HepG2 (cell line): ENCODE results near the gene AANAT. TPM values are rescaled to one million over a fixed set of nuclear protein-coding genes. Genes with fewer than 3 reads are reported as not detected.

Experiments used
- CENPT ChIP-seq: sonication (generic); formaldehyde crosslinking; IDR thresholded peaks from 2 replicates; pipeline ENCODE4 v1.8.0; 2022; ENCODE audit warnings: low read depth, mild to moderate bottlenecking, moderate library complexity, missing genetic modification reagents
- CHD4 ChIP-seq: fragments of 200-600 bp; sonication (generic); IDR thresholded peaks from 2 replicates; pipeline ENCODE4 v1.7.0; 2017; ENCODE audit warnings: mild to moderate bottlenecking, low read length, borderline replicate concordance
- EED ChIP-seq: sonication (generic); formaldehyde crosslinking; IDR thresholded peaks from 2 replicates; pipeline ENCODE4 v1.5.0; 2020; ENCODE audit warnings: mild to moderate bottlenecking, missing genetic modification reagents
- HOXA5 ChIP-seq: sonication (generic); formaldehyde crosslinking; IDR thresholded peaks from 2 replicates; pipeline ENCODE4 v1.4.0; 2020; ENCODE audit warnings: missing genetic modification reagents
- MAFG ChIP-seq: sonication (generic); formaldehyde crosslinking; IDR thresholded peaks from 2 replicates; pipeline ENCODE4 v1.5.1; 2020; ENCODE audit warnings: mild to moderate bottlenecking, missing genetic modification reagents
- NFE2 ChIP-seq: sonication (generic); formaldehyde crosslinking; IDR thresholded peaks from 2 replicates; pipeline ENCODE4 v1.4.0; 2020; ENCODE audit warnings: missing genetic modification reagents
- NFKBIZ ChIP-seq: IDR thresholded peaks from 2 replicates; pipeline ENCODE4 v1.6.1; 2018; ENCODE audit warnings: missing genetic modification reagents, missing compliant biosample characterization
- POLR2AphosphoS5 ChIP-seq: IDR thresholded peaks from 2 replicates; pipeline ENCODE4 v1.6.1; 2012; ENCODE audit warnings: low read depth, low read length
- REPIN1 ChIP-seq: sonication (generic); formaldehyde crosslinking; IDR thresholded peaks from 2 replicates; pipeline ENCODE4 v1.8.0; 2022; ENCODE audit warnings: missing genetic modification reagents, low read depth, mild to moderate bottlenecking, borderline replicate concordance
- ZMYM4 ChIP-seq: sonication (generic); formaldehyde crosslinking; IDR thresholded peaks from 2 replicates; pipeline ENCODE4 v1.8.1; 2023; ENCODE audit warnings: mild to moderate bottlenecking, missing genetic modification reagents
- ZNF510 ChIP-seq: sonication (generic); formaldehyde crosslinking; IDR thresholded peaks from 2 replicates; pipeline ENCODE4 v1.4.0; 2020; ENCODE audit warnings: low read depth, mild to moderate bottlenecking, missing genetic modification reagents
- ZNF674 ChIP-seq: sonication (generic); formaldehyde crosslinking; IDR thresholded peaks from 2 replicates; pipeline ENCODE4 v1.5.0; 2020; ENCODE audit warnings: low read depth, mild to moderate bottlenecking, missing genetic modification reagents
- ZNF709 ChIP-seq: sonication (generic); formaldehyde crosslinking; IDR thresholded peaks from 2 replicates; pipeline ENCODE4 v1.5.0; 2020; ENCODE audit warnings: mild to moderate bottlenecking, missing genetic modification reagents
- polyA plus RNA-seq, 8 experiments: library from polyadenylated mRNA; depleted of rRNA in 3 of 8; stranded (reverse) in 7 of 8; unstranded in 1 of 8; fragments of >200 nt; fragmentation: Illumina TruSeq in 4 of 8; extraction: Trizol in 4 of 8; gene quantifications; 2 replicates each; pipeline versions ENCODE4 v1.2.1 to v1.2.3, GENCODE V29; 2011 to 2016; ENCODE audit warnings: low read depth in 4 of 8, missing spikeins in 1 of 8, mixed read lengths in 1 of 8; ENCODE audit not compliant: insufficient read depth in 1 of 8
- total RNA-seq, 5 experiments: library from RNA; depleted of rRNA; stranded (reverse); fragments of >200 nt; fragmentation: Illumina TruSeq; extraction: Trizol; gene quantifications; 2 replicates each; pipeline ENCODE4 v1.2.3, GENCODE V29; 2016; ENCODE audit warnings: low read depth in 1 of 5
- TF ChIP-seq, protein P1 (sequence below): sonication (generic); formaldehyde crosslinking; conservative IDR thresholded peaks from 2 replicates; pipeline ENCODE4 v1.5.0; 2020; ENCODE audit warnings: missing genetic modification reagents
- TF ChIP-seq, protein P2 (sequence below): IDR thresholded peaks from 2 replicates; pipeline ENCODE4 v1.6.1; 2016
- TF ChIP-seq, protein P3 (sequence below): sonication (generic); formaldehyde crosslinking; conservative IDR thresholded peaks from 2 replicates; pipeline ENCODE4 v1.4.0; 2020; ENCODE audit warnings: missing genetic modification reagents
- TF ChIP-seq, protein P4 (sequence below): sonication (generic); formaldehyde crosslinking; IDR thresholded peaks from 2 replicates; pipeline ENCODE4 v1.5.0; 2020; ENCODE audit warnings: mild to moderate bottlenecking, missing genetic modification reagents
- TF ChIP-seq, protein P5 (sequence below): sonication (generic); formaldehyde crosslinking; IDR thresholded peaks from 2 replicates; pipeline ENCODE4 v1.5.1; 2020; ENCODE audit warnings: mild to moderate bottlenecking, missing genetic modification reagents, moderate library complexity

The AANAT gene
- total and polyA plus RNA-seq, 2 of the 13 experiments (the other 11 are each of a cell fraction or from before 2014, with no cell fraction given), result 0.07 TPM; not detected in 1

DNA sequence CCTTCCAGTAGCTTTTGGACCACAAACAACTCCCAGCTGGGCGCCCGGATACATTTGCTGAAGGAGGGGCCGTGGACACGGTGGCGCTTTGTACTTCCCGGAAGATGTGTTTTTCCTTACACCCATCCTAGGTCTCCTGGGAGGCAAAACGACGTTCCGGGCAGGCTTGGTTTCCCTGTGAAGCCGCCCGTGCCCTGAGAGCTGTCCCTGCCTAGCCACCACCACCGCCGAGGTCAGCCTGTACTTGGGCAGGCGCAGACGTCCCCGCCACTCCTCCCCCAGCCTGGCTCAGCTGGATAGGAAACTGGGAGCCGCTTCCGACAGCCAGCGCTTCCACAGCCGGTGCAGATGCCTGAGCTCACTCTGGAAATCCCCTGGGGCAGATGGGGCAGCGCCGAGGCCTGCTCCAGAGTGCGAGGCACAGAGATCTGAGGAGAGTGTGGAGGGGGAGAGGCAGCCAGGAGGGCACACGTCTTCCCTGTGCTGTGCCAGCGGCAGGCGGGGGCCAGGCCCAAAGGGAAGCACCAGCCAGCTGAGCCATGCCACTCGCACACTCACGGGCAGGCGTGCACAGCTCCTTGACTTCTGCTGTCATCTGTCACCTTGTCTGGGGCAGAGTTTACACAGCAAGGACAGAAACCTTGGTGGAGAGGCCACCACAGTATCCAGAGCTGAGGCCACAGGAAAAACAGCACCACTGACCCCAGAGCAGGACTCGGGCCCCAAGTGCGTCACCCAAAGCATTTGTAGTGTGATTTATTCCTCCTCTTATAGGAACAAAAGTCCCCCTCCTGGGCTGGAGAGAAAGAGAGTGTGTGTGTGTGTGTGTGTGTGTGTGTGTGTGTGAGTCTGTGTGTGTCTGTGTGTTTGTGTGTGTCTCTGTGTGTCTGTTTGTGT lies 30.8 kb downstream of the AANAT start (continued):
- TF ChIP-seq, protein P1, sequence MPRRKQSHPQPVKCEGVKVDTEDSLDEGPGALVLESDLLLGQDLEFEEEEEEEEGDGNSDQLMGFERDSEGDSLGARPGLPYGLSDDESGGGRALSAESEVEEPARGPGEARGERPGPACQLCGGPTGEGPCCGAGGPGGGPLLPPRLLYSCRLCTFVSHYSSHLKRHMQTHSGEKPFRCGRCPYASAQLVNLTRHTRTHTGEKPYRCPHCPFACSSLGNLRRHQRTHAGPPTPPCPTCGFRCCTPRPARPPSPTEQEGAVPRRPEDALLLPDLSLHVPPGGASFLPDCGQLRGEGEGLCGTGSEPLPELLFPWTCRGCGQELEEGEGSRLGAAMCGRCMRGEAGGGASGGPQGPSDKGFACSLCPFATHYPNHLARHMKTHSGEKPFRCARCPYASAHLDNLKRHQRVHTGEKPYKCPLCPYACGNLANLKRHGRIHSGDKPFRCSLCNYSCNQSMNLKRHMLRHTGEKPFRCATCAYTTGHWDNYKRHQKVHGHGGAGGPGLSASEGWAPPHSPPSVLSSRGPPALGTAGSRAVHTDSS, result no peak
- TF ChIP-seq, protein P2, sequence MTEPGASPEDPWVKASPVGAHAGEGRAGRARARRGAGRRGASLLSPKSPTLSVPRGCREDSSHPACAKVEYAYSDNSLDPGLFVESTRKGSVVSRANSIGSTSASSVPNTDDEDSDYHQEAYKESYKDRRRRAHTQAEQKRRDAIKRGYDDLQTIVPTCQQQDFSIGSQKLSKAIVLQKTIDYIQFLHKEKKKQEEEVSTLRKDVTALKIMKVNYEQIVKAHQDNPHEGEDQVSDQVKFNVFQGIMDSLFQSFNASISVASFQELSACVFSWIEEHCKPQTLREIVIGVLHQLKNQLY, result no peak
- TF ChIP-seq MAFG (CRISPR knock-in tag), result no peak
- peak; percentile 63; the same call in 1 of the 2 replicates for TF ChIP-seq ZNF510 (CRISPR knock-in tag)
- TF ChIP-seq POLR2AphosphoS5, result 0 out of 2 replicates have a peak, but pooled peaks have one; percentile 29
- TF ChIP-seq EED (CRISPR knock-in tag), result peak; percentile 45; the same call in 1 of the 2 replicates
- peak; percentile 86; the same call in 1 of the 2 replicates for TF ChIP-seq REPIN1 (CRISPR knock-in tag)
- TF ChIP-seq, protein P3, sequence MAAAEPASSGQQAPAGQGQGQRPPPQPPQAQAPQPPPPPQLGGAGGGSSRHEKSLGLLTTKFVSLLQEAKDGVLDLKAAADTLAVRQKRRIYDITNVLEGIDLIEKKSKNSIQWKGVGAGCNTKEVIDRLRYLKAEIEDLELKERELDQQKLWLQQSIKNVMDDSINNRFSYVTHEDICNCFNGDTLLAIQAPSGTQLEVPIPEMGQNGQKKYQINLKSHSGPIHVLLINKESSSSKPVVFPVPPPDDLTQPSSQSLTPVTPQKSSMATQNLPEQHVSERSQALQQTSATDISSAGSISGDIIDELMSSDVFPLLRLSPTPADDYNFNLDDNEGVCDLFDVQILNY (CRISPR knock-in tag), result no peak
- no peak for TF ChIP-seq HOXA5 (CRISPR knock-in tag)
- TF ChIP-seq CHD4, result no peak
- no peak for TF ChIP-seq NFE2 (CRISPR knock-in tag)
- TF ChIP-seq, protein P4, sequence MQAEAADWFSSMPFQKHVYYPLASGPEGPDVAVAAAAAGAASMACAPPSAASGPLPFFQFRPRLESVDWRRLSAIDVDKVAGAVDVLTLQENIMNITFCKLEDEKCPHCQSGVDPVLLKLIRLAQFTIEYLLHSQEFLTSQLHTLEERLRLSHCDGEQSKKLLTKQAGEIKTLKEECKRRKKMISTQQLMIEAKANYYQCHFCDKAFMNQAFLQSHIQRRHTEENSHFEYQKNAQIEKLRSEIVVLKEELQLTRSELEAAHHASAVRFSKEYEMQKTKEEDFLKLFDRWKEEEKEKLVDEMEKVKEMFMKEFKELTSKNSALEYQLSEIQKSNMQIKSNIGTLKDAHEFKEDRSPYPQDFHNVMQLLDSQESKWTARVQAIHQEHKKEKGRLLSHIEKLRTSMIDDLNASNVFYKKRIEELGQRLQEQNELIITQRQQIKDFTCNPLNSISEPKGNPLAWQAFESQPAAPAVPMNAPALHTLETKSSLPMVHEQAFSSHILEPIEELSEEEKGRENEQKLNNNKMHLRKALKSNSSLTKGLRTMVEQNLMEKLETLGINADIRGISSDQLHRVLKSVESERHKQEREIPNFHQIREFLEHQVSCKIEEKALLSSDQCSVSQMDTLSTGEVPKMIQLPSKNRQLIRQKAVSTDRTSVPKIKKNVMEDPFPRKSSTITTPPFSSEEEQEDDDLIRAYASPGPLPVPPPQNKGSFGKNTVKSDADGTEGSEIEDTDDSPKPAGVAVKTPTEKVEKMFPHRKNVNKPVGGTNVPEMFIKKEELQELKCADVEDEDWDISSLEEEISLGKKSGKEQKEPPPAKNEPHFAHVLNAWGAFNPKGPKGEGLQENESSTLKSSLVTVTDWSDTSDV, result peak; percentile 45; the same call in 1 of the 2 replicates
- no peak for TF ChIP-seq ZNF709
- peak; percentile 52; the same call in 1 of the 2 replicates for TF ChIP-seq ZMYM4 (CRISPR knock-in tag)
- peak; percentile 35; the same call in 1 of the 2 replicates for TF ChIP-seq NFKBIZ (CRISPR knock-in tag)
- TF ChIP-seq, protein P5, sequence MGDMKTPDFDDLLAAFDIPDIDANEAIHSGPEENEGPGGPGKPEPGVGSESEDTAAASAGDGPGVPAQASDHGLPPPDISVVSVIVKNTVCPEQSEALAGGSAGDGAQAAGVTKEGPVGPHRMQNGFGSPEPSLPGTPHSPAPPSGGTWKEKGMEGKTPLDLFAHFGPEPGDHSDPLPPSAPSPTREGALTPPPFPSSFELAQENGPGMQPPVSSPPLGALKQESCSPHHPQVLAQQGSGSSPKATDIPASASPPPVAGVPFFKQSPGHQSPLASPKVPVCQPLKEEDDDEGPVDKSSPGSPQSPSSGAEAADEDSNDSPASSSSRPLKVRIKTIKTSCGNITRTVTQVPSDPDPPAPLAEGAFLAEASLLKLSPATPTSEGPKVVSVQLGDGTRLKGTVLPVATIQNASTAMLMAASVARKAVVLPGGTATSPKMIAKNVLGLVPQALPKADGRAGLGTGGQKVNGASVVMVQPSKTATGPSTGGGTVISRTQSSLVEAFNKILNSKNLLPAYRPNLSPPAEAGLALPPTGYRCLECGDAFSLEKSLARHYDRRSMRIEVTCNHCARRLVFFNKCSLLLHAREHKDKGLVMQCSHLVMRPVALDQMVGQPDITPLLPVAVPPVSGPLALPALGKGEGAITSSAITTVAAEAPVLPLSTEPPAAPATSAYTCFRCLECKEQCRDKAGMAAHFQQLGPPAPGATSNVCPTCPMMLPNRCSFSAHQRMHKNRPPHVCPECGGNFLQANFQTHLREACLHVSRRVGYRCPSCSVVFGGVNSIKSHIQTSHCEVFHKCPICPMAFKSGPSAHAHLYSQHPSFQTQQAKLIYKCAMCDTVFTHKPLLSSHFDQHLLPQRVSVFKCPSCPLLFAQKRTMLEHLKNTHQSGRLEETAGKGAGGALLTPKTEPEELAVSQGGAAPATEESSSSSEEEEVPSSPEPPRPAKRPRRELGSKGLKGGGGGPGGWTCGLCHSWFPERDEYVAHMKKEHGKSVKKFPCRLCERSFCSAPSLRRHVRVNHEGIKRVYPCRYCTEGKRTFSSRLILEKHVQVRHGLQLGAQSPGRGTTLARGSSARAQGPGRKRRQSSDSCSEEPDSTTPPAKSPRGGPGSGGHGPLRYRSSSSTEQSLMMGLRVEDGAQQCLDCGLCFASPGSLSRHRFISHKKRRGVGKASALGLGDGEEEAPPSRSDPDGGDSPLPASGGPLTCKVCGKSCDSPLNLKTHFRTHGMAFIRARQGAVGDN (CRISPR knock-in tag), result peak; percentile 99
- no peak for TF ChIP-seq CENPT (CRISPR knock-in tag)
- TF ChIP-seq ZNF674 (CRISPR knock-in tag), result no peak
